IPS DF 4.7 (cell line): ENCODE data around the gene KCNG2.

ENCODE experiments used
- DNase-seq: peaks from one replicate; pipeline ENCODE4 v3.0.0-alpha.2; 2013; ENCODE audit warnings: low spot score; ENCODE audit errors: extremely low read depth

The KCNG2 gene

GRCh38 chr18:79818631-79819030 lies 20.9 kb downstream of the KCNG2 start:
- DNase-seq: no peak

- no peak for DNase-seq
Observed at GRCh38 chr18:79819064-79819967, 21.6 kb downstream of the KCNG2 start.

- no peak for DNase-seq
Observed at GRCh38 chr18:79819968-79820351, 22.2 kb downstream of the KCNG2 start.

- no peak for DNase-seq
Observed at GRCh38 chr18:79823120-79823519, 25.4 kb downstream of the KCNG2 start.

DNA sequence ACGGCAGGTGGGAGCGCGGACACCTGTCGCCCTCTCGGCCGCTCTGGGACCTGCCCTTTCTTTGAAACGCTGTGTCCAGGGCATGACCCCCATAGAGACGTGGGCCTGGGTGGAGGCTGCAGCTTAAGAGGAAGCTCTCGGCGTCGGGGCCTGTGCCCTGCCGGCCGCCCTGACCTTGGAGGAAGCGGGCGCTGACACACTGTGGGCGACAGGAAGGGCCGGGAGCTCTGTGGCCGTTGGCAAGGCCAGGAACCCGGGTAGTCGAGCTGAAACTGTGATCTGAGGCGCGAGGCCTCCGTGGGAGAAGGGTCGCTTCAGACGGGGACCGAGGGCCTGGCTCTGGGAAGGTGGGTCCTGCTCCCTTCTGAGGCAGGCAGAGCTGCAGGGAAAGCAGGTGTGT lies 28.2 kb downstream of the KCNG2 start:
- no peak for DNase-seq

- no peak for DNase-seq
Observed at GRCh38 chr18:79826966-79827365, 29.2 kb downstream of the KCNG2 start.

GRCh38 chr18:79828258-79828657 lies 30.5 kb downstream of the KCNG2 start:
- DNase-seq: no peak

DNA sequence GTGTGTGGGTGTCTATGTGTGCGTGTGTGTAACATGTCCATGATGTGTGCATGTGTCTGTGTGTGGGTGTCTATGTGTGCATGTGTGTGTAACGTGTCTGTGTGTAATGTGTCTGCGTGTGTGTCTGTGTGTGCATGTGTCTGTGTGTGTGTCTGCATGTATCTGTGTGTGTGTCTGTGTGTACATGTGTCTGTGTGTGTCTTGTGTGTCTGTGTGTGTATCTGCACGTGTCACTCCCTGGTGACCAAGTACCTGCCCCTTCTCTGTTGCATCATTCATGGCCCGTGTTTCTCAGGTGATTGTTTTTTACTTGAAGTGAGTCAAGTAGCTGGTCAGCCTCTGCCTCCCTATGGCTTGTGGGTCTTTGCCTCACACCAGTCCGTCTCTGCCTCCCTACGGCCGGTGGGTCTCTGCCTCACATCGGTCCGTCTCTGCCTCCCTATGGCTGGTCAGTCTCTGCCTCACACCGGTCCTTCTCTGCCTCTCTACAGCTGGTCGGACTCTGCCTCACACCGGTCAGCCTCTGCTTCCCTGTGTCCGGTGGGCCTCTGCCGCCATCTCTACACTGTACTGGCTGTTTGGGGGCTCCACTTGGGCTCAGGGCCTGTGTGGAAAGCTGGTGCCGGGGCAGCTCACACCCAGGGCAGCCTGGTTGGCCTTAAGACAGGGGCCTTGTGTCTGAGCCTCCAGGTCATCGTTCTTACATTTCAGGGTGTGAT lies 31.6 kb downstream of the KCNG2 start:
- DNase-seq: no peak

DNA sequence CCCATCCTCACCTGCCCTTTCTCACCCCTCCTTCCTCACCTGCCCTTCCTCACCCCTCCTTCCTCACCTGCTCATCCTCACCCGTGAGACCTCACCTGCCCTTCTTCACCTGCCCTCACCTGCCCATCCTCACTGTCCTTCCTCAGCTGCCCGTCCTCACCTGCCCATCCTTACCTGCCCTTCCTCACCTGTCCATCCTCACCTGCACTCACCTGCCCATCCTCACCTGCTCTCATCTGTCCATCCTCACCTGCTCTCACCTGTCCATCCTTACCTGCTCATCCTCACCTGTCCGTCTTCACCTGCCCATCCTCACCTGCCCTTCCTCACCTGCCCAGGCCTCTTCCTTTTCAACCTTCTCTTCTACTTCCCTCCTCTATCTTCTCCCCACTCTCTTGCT lies 34.4 kb downstream of the KCNG2 start:
- DNase-seq: no peak

- DNase-seq: no peak
Observed at GRCh38 chr18:79834834-79835233, 37.1 kb downstream of the KCNG2 start.

GRCh38 chr18:79841936-79842335 lies 44.2 kb downstream of the KCNG2 start:
- DNase-seq: no peak

DNA sequence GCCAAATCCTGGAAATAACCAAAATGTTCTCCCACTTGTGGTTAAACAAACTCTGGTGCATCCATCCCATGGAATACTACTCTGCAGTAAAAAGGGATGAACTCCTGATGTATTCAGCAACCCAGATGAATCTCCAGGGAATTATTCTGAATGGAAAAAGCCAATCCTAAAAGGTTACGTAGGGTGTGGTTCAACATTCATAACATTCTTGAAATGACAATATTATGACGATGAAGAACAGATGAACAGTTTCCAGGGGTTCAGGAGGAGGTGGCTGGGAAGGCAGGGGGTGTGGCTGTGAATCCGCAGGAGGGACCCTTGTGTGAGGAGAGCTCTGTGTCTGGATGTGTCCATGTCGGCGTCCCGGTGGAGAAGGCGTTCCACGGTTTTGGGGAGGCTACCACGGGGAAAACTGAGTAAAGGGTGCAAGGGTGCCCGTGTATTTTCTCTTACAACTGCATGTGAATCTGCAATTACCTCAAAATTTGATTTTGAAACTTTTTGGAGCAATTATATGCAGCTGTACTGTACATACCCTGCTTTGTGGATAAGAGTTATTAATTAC lies 47.3 kb downstream of the KCNG2 start:
- DNase-seq: no peak

GRCh38 chr18:79846936-79847557 lies 49.3 kb downstream of the KCNG2 start:
- no peak for DNase-seq

DNA sequence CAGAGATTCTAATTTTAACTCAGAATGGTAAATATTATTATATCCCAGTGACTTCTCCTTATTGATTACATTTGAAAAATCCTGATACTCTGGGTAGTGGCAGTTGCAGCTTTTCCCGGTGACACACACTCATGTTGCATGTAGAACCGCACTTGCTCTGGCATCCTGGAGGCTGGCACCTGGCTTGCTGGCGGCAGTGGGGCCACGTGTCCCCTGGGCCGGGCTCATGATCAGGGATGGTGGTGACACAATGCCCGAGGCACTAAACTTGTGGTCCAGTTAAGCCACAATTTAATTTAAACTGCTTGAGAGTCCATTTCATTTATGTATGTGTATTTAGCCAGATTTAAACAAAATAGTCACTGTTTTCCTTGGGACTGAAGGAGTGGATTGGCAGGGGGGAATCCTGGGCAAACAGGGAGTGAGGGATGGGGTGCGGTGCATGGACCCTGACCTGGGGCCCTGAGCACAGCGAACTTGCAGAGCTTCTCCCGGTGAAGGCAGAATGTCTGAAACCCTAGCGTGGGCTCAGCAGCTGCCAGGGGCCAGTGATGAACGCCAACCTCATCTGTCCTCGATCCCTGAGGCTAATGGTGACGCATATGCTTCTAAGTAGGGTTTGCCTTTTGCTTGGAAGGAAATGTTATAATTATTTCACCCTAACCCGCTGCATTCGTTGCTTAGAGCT lies 50.0 kb downstream of the KCNG2 start:
- no peak for DNase-seq

DNA sequence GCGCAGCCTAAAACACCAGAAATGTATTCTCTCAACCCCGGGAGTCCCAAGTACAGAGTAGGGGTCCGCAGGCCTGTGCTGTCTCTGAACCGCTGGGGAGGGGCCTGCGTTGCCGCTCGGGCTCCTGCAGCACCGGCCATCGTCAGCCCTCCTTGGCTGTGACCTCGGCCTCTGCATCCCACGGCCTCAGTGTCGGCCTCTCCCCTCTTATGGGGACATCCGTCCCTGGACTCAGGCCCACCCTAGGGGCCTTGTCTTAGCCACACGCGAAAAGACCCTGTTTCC lies 50.5 kb downstream of the KCNG2 start:
- DNase-seq: no peak

- DNase-seq: no peak
Observed at GRCh38 chr18:79848579-79849327, 51.0 kb downstream of the KCNG2 start.

DNA sequence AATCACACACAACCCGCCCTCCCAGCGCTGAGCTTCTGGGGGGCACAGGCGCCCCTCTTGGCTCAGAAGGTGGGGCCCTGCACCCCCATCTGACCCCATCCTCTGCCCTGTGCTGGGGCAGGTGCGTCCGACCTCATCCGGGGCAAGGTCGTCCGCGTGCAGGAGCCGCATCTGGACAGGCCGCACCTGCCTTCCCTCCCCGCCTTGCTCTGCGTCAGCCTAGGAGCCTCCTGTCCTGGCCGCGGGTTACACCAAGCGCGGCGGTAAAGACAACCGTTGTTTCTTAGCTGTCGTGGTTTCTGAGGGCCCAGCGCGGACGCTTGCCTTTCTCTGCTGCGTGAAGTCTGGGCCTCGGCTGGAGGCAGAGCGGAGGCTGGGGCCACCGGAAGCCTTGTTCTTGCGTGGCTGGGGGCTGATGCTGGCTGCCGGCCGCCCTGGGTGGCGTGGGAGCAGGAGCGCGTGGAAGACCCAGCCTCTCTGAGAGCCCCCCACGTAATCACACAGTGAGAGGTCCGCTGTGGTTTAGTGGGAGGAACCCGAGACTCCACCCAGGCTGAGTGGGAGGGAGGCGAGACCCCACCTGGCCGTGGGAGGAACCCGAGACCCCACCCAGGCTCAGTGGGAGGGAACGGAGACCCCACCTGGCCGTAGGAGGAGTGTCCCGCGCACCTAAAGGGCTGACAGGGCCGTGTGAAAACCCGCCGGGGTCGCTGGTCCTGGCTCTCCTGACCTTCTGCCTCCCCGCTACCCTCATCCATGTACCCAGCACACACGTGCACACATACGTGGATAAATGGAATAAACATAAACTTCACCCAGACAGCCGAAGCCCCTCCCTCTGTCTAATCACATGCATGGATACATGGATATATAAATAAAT lies 51.8 kb downstream of the KCNG2 start:
- DNase-seq: no peak

DNA sequence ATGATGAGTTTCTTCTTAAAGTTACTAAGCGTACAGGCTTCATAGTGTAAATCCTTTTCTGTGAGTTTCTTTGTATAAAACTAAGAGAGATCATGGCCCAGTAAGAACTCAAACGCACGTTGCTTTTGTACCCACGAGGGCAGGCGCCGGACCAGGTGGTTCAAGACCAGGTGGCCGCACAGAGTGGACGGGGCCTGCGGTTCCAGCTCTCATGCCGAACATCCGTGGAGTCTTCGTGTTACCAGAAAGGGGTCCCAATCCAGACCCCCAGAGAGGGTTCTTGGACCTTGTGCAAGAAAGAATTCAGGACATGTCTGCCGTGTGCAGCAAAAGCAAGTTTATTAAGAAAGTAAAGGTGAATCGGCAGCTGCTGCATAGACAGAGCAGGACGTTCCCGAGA lies 53.0 kb downstream of the KCNG2 start:
- no peak for DNase-seq

DNA sequence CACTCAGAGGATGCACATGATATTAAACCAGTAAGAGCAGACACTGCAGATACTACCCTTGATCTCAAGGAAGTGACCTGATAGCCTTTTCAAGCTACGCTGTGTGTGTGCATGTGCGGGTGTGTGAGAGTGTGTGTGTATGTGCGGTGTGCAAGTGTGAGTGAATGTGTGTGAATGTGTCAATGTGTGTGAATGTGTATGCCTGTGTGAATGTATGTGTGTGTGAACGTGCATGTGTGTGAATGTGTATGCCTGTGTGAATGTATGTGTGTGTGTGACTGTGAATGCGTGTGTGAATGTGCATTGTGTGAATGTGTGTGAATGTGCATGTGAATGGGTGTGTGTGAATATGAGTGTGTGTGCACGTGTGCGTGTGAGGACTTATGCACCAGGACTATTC lies 53.8 kb downstream of the KCNG2 start:
- no peak for DNase-seq

- no peak for DNase-seq
Observed at GRCh38 chr18:79851950-79852349, 54.2 kb downstream of the KCNG2 start.
